ENCODE results near the gene UBE3C.

GRCh38 chr7:157195868-157196267, 57.1 kb downstream of the UBE3C start:
- TF ChIP-seq, protein P1, sequence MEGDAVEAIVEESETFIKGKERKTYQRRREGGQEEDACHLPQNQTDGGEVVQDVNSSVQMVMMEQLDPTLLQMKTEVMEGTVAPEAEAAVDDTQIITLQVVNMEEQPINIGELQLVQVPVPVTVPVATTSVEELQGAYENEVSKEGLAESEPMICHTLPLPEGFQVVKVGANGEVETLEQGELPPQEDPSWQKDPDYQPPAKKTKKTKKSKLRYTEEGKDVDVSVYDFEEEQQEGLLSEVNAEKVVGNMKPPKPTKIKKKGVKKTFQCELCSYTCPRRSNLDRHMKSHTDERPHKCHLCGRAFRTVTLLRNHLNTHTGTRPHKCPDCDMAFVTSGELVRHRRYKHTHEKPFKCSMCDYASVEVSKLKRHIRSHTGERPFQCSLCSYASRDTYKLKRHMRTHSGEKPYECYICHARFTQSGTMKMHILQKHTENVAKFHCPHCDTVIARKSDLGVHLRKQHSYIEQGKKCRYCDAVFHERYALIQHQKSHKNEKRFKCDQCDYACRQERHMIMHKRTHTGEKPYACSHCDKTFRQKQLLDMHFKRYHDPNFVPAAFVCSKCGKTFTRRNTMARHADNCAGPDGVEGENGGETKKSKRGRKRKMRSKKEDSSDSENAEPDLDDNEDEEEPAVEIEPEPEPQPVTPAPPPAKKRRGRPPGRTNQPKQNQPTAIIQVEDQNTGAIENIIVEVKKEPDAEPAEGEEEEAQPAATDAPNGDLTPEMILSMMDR (IDR thresholded peaks at IDR 0.05): no peak
- TF ChIP-seq EP300 (IDR thresholded peaks at IDR 0.05) (no peak), POLR2AphosphoS5 (IDR thresholded peaks at IDR 0.05) (no peak)

All from upper lobe of left lung (tissue), 4 donors.